ENCODE measurements around the gene KDR. TPM values are rescaled to one million over a fixed set of nuclear protein-coding genes. Genes with fewer than 3 reads are reported as not detected.

The KDR gene
- total RNA-seq, 1 donor from 2014 or later, result 23.4 TPM

DNA sequence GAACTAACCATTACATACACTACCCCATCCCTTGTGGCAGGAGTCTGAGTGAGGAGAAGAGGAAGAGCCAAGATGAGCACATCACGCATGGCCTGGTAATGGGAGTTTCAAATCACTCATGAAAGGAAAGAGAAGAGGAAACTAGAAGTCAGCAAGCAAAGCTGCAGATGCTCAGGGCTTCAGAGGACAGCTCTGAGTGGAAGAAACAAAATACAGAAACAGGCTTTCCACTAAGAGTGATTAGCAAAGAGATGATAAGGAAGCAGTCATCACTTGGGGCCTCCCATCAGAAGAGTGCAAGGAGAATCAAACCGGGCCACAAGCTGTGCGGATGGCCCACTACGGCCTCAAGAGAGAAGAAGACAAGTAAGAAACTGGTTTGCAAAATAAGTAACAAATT lies 25.6 kb downstream of the KDR start:
- Histone ChIP-seq H3K4me3 (no peak overlapping the region), H3K27ac (replicated peaks) (no peak overlapping the region), H3K9me3 (replicated peaks) (no peaks in the 10 kb centered on the region), H3K4me1 (peaks cover 21% of the 10 kb centered on the region), H3K36me3 (peaks cover 65% of the 10 kb centered on the region), H3K27me3 (ENCODE audit: low read depth) (no peaks in the 10 kb centered on the region)
- TF ChIP-seq, protein P1, sequence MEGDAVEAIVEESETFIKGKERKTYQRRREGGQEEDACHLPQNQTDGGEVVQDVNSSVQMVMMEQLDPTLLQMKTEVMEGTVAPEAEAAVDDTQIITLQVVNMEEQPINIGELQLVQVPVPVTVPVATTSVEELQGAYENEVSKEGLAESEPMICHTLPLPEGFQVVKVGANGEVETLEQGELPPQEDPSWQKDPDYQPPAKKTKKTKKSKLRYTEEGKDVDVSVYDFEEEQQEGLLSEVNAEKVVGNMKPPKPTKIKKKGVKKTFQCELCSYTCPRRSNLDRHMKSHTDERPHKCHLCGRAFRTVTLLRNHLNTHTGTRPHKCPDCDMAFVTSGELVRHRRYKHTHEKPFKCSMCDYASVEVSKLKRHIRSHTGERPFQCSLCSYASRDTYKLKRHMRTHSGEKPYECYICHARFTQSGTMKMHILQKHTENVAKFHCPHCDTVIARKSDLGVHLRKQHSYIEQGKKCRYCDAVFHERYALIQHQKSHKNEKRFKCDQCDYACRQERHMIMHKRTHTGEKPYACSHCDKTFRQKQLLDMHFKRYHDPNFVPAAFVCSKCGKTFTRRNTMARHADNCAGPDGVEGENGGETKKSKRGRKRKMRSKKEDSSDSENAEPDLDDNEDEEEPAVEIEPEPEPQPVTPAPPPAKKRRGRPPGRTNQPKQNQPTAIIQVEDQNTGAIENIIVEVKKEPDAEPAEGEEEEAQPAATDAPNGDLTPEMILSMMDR (IDR thresholded peaks at IDR 0.05; ENCODE audit: borderline replicate concordance), result no peak
- intact Hi-C loops (cut with micrococcal nuclease), result no loop called here
- no peak for DNase-seq

DNA sequence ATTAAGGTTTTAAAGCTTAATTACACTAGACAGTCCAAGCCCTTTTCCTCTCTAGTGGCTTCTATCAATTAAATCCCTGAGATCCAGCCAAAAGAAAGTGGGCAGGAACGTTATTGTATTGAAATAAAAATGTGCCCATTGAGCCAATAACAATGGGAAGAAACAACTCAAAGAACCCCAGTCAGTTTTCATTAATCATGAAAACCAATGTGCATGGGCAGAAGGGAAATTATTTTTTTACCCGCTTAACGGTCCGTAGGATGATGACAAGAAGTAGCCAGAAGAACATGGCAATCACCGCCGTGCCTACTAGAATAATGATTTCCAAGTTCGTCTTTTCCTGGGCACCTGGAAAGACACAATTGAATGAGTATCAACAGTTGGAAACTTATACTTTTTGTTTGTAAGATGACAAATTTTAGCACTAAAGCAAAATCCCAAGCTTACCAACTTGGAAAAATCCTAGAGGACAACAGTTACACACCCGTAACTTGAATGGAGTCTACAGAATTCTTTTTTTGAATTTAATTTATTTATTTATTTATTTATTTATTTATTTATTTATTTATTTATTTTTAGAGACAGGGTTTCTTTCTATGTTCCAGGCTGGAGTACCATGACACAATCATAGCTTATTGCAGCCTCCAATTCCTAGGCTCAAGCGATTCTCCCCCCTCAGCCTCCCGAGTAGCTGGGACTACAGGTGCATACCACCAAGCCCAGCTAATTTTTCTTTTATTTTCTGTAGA lies 26.8 kb downstream of the KDR start:
- no peak overlapping the region for H3K27ac ChIP-seq (replicated peaks)
- H3K9me3 ChIP-seq (replicated peaks), result no peaks in the 10 kb centered on the region
- TF ChIP-seq, protein P1 (IDR thresholded peaks at IDR 0.05; ENCODE audit: borderline replicate concordance), result no peak
- H3K4me3 ChIP-seq, result no peak overlapping the region
- intact Hi-C loops (cut with micrococcal nuclease), result no loop called here
- H3K36me3 ChIP-seq, result peaks cover 63% of the 10 kb centered on the region
- no peaks in the 10 kb centered on the region for H3K27me3 ChIP-seq (ENCODE audit: low read depth)
- no peak for DNase-seq
- peaks cover 27% of the 10 kb centered on the region for H3K4me1 ChIP-seq

DNA sequence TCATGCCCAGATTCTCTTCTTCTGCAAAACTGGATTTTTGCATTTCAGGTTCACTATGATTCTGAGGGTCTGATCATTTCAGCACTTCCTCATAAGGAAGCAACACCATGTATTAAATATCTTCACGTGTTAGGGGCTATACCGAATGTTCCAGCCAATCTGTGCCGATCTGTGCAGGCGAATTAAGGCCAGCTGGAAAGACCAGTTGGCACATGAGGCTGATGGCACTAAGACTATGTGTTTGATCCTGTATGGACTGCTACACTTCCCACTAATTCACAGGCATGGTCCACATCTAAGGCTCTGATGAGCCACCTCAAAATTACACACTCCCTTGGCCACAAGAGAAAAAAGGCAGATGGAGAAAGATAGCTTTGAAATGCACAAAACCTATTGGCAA lies 28.8 kb downstream of the KDR start:
- Histone ChIP-seq H3K36me3 (peaks cover 55% of the 10 kb centered on the region), H3K4me3 (no peak overlapping the region), H3K27me3 (ENCODE audit: low read depth) (no peaks in the 10 kb centered on the region), H3K4me1 (peaks cover 43% of the 10 kb centered on the region), H3K27ac (replicated peaks) (no peak overlapping the region), H3K9me3 (replicated peaks) (no peaks in the 10 kb centered on the region)
- intact Hi-C loops (cut with micrococcal nuclease), result no loop called here
- TF ChIP-seq, protein P1 (IDR thresholded peaks at IDR 0.05; ENCODE audit: borderline replicate concordance), result no peak
- DNase-seq, result no peak

DNA sequence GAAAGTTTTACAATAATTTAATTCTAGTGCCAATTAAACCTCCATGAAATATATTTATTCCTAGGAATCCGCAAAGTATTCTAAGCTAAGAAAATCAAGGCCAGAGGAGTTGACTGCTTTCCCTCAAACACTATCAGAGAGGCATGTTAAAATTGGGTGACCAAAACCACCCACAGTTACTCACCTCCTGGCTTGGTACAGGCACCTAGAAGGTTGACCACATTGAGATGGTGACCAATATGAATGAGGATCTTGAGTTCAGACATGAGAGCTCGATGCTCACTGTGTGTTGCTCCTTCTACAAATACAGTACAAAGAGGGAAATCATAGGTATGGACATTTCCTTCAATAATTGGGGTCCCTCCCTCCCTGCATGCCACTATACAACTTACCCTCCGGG lies 29.4 kb downstream of the KDR start:
- H3K27ac ChIP-seq (replicated peaks), result no peak overlapping the region
- TF ChIP-seq, protein P1 (IDR thresholded peaks at IDR 0.05; ENCODE audit: borderline replicate concordance), result no peak
- peaks cover 49% of the 10 kb centered on the region for H3K4me1 ChIP-seq
- H3K27me3 ChIP-seq (ENCODE audit: low read depth), result no peaks in the 10 kb centered on the region
- H3K36me3 ChIP-seq, result peaks cover 50% of the 10 kb centered on the region
- H3K4me3 ChIP-seq, result no peak overlapping the region
- H3K9me3 ChIP-seq (replicated peaks), result no peaks in the 10 kb centered on the region
- intact Hi-C loops (cut with micrococcal nuclease), result no loop called here
- DNase-seq, result no peak

DNA sequence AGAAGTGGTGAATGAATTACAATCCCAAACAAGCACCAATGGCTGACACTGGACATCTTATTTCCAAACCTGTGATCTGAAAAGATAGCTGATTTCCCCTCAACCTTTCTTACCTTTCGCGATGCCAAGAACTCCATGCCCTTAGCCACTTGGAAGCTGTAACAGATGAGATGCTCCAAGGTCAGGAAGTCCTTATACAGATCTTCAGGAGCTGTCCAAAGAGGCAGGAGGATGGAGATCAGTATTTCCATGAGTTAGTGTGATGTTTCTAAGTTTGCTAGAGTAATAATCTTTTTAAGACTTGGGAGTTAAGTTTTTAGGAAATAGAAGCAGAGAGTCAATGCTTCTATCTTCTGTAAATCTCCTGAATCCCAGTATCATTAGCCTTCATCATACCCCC lies 32.9 kb downstream of the KDR start:
- no peaks in the 10 kb centered on the region for H3K27me3 ChIP-seq (ENCODE audit: low read depth)
- H3K9me3 ChIP-seq (replicated peaks), result no peaks in the 10 kb centered on the region
- intact Hi-C loops (cut with micrococcal nuclease), result no loop called here
- TF ChIP-seq, protein P1 (IDR thresholded peaks at IDR 0.05; ENCODE audit: borderline replicate concordance), result no peak
- no peak for DNase-seq
- H3K27ac ChIP-seq (replicated peaks), result peak overlapping the region; percentile 75
- H3K36me3 ChIP-seq, result peaks cover 43% of the 10 kb centered on the region
- H3K4me3 ChIP-seq, result no peak overlapping the region
- peaks cover 77% of the 10 kb centered on the region for H3K4me1 ChIP-seq

All from left ventricle myocardium inferior (tissue), 1 donor.